AG04449 (cell line): ENCODE results near the gene CNTNAP2.

ENCODE experiments used
- CTCF ChIA-PET: fragments of 350-600 bp; formaldehyde crosslinking; extraction: SDS; loops from one replicate; lab custom pipeline; 2021; ENCODE audit warnings: antibody characterized with exemption; lab: Yijun Ruan, JAX
- POLR2A ChIA-PET: fragments of 400-600, 350-600 bp; formaldehyde crosslinking; extraction: SDS; loops from one replicate; lab custom pipeline; 2020; ENCODE audit warnings: antibody characterized with exemption, inconsistent platforms; lab: Yijun Ruan, JAX
- DNase-seq: peaks from one replicate; pipeline ENCODE4 v3.0.0-alpha.2; 2010; ENCODE audit warnings: low read depth, low spot score
- H3K4me3 ChIP-seq: 2 replicates; pipeline ENCODE4 v1.5.1; 2011; ENCODE audit warnings: low read depth, mild to moderate bottlenecking, control low read depth, low read length
- TF ChIP-seq, protein P1 (sequence below): IDR thresholded peaks from one replicate; pipeline ENCODE4 v1.5.1; 2011; ENCODE audit warnings: mild to moderate bottlenecking, moderate library complexity, low read length, control low read depth, inconsistent platforms; ENCODE audit not compliant: insufficient read depth; ENCODE audit errors: missing control alignments

The CNTNAP2 gene

DNA sequence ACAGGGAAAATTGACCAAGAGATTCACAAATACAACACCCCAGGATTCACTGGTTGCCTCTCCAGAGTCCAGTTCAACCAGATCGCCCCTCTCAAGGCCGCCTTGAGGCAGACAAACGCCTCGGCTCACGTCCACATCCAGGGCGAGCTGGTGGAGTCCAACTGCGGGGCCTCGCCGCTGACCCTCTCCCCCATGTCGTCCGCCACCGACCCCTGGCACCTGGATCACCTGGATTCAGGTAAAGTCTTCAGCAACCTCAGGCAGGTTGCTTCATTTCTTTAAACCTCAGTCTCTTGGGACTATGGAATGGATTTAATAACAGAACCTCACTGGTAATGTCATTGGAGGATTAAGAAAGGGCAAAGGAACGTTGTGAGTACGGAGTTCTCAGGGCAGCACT lies 2267.1 kb downstream of the CNTNAP2 start:
- POLR2A ChIA-PET, result no interaction called here
- DNase-seq, result no peak
- no peak overlapping the region for H3K4me3 ChIP-seq
- CTCF ChIA-PET, result no interaction called here
- TF ChIP-seq, protein P1, sequence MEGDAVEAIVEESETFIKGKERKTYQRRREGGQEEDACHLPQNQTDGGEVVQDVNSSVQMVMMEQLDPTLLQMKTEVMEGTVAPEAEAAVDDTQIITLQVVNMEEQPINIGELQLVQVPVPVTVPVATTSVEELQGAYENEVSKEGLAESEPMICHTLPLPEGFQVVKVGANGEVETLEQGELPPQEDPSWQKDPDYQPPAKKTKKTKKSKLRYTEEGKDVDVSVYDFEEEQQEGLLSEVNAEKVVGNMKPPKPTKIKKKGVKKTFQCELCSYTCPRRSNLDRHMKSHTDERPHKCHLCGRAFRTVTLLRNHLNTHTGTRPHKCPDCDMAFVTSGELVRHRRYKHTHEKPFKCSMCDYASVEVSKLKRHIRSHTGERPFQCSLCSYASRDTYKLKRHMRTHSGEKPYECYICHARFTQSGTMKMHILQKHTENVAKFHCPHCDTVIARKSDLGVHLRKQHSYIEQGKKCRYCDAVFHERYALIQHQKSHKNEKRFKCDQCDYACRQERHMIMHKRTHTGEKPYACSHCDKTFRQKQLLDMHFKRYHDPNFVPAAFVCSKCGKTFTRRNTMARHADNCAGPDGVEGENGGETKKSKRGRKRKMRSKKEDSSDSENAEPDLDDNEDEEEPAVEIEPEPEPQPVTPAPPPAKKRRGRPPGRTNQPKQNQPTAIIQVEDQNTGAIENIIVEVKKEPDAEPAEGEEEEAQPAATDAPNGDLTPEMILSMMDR, result no peak

DNA sequence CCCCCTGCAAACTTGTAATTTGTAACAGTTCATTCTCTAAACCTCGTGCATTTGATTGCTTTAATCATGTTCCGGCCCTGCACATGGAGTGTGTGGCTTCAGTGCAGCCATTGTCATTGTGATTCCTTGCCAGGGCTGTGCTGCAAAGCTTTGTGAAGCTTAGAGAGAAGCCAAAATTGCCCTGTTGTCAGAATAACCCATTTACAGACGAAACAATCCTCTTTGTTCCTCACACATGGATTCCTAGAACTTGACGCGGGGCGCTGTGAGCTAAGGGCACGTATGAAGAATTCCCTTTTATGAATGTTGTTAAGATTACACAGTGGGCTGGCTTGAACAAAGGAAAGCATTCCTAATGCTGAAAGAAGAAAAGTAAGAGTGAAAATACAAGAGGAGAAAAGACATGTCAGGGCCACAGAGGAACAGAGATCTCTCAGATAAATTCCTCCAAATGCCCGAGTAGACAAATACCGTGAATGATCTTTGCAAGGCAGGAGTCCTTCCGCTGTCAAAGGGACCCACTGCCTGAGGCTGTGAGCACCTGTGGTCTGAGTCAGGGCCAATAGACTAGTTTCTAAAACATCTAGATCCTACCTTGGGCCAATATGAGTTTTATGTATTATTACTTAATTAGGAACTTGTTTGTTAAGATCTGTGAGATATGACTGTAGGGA lies 2268.5 kb downstream of the CNTNAP2 start:
- TF ChIP-seq, protein P1, result no peak
- H3K4me3 ChIP-seq, result no peak overlapping the region
- no peak for DNase-seq
- ChIA-PET POLR2A (no interaction called here), CTCF (no interaction called here)

DNA sequence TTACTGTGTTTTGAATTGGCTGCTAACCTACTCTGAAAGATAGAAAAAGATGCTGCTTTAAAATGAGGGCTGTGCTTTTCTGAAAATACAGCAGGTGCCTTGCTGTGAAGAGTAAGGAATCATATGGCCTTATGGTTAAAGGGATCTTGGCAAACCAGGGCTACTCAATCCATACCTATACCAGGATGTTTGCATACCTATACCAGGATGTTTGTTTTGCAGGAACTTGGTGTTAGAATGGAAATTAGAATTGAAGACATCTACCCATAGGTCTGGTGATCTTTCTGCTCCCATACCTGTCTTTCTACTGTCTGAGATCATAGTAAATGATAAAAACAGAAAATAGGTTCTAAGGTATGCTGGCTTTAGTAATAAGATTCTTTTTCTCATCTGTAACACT lies 2273.8 kb downstream of the CNTNAP2 start:
- no peak for DNase-seq
- H3K4me3 ChIP-seq, result no peak overlapping the region
- POLR2A ChIA-PET, result no interaction called here
- TF ChIP-seq, protein P1, result no peak
- CTCF ChIA-PET, result no interaction called here

DNA sequence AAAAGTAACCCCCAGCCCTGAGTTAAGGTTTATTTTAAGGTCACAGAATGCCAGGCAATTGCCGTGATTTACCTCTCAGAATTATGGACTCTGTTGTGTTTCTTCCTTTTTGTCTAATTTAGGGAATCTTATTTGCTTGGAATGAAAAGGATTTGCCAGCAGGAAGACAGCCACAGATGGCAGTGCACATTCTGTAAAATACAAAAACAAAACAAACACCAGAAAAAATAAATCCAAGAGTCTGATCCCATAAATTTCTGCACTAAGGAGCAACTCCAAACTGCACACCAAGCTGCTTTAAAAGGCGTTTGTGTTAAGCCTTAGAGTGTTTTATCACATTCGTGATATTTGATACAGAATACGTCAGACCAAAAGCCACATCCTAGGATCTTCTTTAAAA lies 2275.0 kb downstream of the CNTNAP2 start:
- H3K4me3 ChIP-seq, result no peak overlapping the region
- CTCF ChIA-PET, result no interaction called here
- DNase-seq, result no peak
- POLR2A ChIA-PET, result no interaction called here
- TF ChIP-seq, protein P1, result no peak

DNA sequence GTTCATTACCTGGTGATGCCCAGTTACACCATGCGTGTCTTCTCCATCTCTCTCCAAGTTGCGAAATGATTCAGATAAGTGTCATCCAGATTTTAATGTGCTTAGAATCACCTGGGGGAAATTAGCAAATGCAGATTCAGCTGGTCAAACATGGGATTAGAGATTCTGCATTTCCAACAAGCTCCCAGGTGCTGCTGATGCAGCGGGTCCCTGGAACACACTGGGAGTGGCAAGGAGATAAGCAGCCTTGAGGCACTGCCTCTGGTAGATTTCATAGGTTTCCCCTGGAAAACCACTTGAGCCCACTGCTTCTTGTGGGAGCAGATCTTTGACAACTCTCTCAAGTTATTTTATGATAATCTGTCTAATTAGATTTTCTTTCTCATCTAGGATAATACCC lies 2278.0 kb downstream of the CNTNAP2 start:
- CTCF ChIA-PET, result no interaction called here

DNA sequence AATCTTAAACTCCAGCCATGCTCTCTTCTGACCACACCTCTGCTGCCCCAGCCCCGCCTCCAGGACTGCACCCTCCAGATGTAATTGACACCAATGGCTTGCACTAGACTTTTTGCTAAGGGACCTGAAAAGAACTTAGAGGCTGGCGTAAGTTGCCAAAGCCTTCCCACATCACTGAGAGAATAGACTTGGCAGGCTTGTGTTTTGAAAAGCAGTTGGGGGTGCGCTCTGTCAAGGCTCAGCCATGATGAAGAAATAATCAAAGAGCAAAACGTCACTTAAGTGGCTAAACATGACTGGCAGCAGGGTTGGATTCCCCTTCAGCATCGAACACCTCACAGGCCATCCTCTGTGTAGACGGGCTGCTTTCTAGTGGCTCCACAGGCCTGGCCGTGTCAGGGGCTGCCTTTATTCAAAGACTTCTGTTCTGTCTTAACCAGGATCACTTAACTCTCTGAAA lies 2278.8 kb downstream of the CNTNAP2 start:
- DNase-seq, result no peak
- TF ChIP-seq, protein P1, result no peak
- CTCF ChIA-PET, result no interaction called here
- POLR2A ChIA-PET, result no interaction called here
- no peak overlapping the region for H3K4me3 ChIP-seq

More for the DNA sequence above, 2278.0 kb downstream of the CNTNAP2 start:
- no peak overlapping the region for H3K4me3 ChIP-seq
- POLR2A ChIA-PET, result no interaction called here
- TF ChIP-seq, protein P1, result no peak
- DNase-seq, result no peak
